C4-2B (cell line): ENCODE results near the gene CAPRIN1.
"Not testable (repeated sequence)": the region's sequence is repeated elsewhere in the genome, so short reads cannot be mapped to it uniquely, and the experiment has no call there.

Experiments
- H3K27ac ChIP-seq: fragments of 450-650 bp; 2 replicates; pipeline ENCODE4 v1.5.1; 2017
- ZFX ChIP-seq: fragments of 450-650 bp; IDR thresholded peaks from 2 replicates; pipeline ENCODE4 v1.6.1; 2017
- TF ChIP-seq, protein P1 (sequence below): fragments of 450-650 bp; conservative IDR thresholded peaks from 2 replicates; pipeline ENCODE4 v1.5.1; 2017; ENCODE audit warnings: mild to moderate bottlenecking

Gene CAPRIN1

DNA sequence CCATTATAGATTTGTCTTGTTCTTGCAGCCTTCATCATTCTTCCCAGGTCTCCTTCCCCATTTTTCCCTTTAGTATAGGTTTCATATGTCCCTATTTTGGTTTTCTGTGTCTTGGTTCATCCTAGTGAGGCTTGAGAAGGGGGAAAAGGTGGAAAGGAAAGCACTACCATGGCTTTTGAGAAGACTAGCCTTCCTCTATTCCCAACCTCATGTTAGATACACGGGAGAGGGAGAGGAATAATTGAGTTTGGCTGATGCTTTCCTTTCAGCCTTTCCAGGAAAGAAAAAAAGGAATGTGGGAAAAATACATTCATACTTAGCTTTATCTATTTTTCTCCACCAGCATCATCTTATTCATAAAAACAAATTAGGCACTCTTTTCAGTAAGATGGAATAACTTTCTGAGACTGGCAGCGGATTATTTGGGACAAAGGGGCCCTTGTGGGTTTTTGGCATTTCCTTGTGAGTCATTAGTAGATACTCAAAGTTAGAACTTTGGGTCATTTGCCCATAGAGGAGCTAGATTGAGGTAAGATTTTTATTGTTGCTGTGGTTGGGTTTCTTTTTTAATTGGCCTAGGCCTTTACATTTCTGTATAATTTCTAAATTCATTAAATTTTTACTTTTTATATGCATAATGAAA, 23.8 kb downstream of the CAPRIN1 start:
- TF ChIP-seq, protein P1, sequence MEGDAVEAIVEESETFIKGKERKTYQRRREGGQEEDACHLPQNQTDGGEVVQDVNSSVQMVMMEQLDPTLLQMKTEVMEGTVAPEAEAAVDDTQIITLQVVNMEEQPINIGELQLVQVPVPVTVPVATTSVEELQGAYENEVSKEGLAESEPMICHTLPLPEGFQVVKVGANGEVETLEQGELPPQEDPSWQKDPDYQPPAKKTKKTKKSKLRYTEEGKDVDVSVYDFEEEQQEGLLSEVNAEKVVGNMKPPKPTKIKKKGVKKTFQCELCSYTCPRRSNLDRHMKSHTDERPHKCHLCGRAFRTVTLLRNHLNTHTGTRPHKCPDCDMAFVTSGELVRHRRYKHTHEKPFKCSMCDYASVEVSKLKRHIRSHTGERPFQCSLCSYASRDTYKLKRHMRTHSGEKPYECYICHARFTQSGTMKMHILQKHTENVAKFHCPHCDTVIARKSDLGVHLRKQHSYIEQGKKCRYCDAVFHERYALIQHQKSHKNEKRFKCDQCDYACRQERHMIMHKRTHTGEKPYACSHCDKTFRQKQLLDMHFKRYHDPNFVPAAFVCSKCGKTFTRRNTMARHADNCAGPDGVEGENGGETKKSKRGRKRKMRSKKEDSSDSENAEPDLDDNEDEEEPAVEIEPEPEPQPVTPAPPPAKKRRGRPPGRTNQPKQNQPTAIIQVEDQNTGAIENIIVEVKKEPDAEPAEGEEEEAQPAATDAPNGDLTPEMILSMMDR, result no peak
- TF ChIP-seq ZFX, result no peak
- no peak overlapping the region for H3K27ac ChIP-seq

DNA sequence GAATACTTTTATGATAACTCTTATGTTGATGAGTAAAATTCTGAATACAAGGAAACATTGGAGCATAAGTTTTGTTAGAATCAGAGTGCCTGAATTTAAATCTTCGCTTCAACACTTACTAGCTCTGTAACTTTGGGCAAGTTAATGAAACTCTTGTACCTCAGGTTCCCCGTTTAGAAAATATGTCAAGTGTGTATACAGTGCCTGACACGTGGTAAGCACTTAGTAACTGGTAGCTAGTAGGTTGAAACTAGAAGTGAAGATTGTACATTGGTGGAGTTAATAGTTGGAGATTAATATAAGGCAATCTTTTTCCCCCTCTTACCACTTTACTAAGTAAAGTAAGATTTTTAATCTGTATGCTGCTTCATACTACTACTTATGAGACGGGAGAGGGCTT, 29.1 kb downstream of the CAPRIN1 start:
- TF ChIP-seq, protein P1, result no peak
- no peak for TF ChIP-seq ZFX
- no peak overlapping the region for H3K27ac ChIP-seq

DNA sequence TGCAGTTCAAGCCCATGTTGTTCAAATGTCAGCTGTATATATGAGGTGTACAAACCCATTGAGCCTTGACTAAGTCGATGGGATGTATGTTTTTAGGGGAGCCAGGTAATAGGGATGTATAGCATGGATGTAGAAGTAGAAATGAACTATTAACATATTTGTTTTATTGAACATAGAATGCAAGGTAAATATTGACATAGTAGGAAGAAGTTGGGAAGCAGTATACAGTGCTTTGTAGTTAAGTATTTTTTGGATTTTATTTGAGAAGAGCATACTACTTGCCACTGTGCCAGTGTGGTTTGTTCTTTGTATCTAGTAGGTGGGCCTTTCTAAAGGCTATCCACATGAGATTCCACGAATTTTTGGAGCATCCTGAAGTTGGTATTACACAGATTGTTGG, 33.1 kb downstream of the CAPRIN1 start:
- H3K27ac ChIP-seq, result no peak overlapping the region
- TF ChIP-seq, protein P1, result no peak
- TF ChIP-seq ZFX, result no peak

DNA sequence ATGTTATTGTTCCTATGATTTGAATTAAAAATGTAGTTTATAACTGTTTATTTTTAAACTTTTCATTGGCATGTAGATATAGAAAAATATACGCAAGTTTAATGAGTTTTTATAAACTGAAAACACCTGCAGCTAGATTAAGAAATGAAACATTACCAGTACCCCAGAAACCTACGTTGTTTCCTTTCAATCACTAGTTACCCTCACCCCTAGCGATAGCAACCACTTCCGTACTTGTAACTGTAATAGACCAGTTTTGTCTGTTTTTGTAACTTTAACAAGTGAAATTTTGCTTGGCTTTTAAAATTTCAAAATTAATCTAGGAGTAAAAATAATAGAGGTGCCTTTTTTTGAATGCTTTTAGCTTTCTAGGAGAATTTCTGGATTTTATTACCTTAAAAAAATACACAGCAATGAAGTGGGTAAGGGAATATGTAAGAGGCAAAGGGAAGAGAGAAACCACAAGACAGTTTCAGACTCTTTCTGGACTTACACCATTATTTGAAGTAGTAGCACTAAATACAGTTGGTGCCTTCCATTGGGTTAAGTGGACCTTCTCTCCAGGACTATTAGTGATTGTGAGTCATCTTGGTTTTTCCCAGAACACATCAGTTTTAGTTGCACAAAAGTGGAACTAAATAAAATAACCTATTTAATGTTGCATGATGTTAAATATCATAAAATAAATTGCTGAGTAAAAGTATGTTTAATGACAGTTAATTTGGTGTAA, 35.2 kb downstream of the CAPRIN1 start:
- H3K27ac ChIP-seq, result no peak overlapping the region
- no peak for TF ChIP-seq ZFX
- TF ChIP-seq, protein P1, result no peak

GRCh38 chr11:34091825-34092224, 40.3 kb downstream of the CAPRIN1 start:
- no peak for TF ChIP-seq ZFX
- TF ChIP-seq, protein P1, result no peak
- no peak overlapping the region for H3K27ac ChIP-seq

DNA sequence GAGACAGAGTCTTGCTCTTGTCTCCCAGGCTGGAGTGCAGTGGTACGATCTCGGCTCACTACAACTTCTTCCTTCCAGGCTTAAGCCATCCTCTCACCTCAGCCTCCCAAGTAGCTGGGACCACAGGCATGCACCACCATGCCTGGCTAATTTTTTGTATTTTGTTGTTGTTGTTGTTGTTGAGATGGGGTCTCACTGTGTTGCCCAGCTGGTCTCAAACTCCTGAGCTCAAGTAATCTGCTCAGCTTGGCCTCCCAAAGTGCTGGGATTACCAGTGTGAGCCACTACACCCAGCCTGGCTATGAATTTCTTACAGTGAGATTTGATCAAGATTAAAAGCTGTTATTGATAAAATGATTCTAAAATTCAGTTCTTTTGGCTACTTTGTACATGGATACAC, 43.4 kb downstream of the CAPRIN1 start:
- H3K27ac ChIP-seq, result not testable (repeated sequence)

DNA sequence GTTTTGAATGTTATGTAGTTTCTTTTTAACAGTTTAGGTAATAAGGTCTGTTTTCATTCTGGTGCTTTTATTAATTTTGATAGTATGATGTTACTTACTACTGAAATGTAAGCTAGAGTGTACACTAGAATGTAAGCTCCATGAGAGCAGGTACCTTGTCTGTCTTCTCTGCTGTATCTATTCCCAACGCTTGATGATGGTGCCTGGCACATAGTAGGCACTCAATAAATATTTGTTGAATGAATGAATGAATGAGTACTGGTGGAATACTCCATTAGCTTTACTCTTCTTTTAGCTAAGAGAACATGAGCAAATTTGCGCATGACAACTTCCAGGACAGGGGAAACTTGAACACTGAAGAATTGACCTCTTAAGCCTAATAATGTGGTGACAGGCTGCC, 47.3 kb downstream of the CAPRIN1 start:
- H3K27ac ChIP-seq, result no peak overlapping the region
- no peak for TF ChIP-seq ZFX

- H3K27ac ChIP-seq, result peak overlapping the region; percentile 90
- TF ChIP-seq, protein P1, result no peak
- TF ChIP-seq ZFX, result no peak
These were observed 53.1 kb downstream of the CAPRIN1 start for GRCh38 chr11:34104680-34105078.
